Esophagus mucosa (tissue), 1 donor: ENCODE data around the gene CEMP1. TPM values are rescaled to one million over a fixed set of nuclear protein-coding genes. Genes with fewer than 3 reads are reported as not detected.
"Not testable (repeated sequence)": the region's sequence is repeated elsewhere in the genome, so short reads cannot be mapped to it uniquely, and the experiment has no call there.

Experiments used
- ATAC-seq: fragments of 200-7000 bp; cut with Tn5 transposase; one replicate; pipeline ENCODE4 v1.9.1; 2020
- total RNA-seq: library from RNA; stranded (reverse); gene quantifications from one replicate; pipeline ENCODE4 v1.2.4, GENCODE V29; 2023
- donor health status: DM: yes; HTN: yes; CAD: no.

Gene CEMP1, protein sequence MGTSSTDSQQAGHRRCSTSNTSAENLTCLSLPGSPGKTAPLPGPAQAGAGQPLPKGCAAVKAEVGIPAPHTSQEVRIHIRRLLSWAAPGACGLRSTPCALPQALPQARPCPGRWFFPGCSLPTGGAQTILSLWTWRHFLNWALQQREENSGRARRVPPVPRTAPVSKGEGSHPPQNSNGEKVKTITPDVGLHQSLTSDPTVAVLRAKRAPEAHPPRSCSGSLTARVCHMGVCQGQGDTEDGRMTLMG
- total RNA-seq, result not detected

DNA sequence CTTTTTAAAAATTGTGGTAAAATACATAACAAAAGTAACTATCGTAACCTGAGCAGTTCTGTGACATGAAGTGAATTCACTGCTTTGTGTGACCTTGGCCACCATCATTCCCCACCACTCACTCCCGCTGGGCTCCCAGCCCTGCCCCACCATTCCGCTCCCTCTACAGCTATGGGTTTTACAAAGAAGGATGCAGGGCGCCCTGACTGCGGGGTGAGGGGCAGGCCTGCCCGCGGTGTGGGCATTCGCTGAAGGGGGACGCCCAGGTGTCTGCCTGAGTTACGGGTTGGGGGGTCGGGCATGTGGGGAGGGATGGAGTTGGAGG lies at the start of gene CEMP1:
Gene CEMP1, minus strand, starts transcription at position 38 of the 325 bp plus-strand sequence. CDS start 335 bp downstream, outside the sequence.
- peak; percentile 2 for ATAC-seq

- peak; percentile 20 for ATAC-seq
Observed at GRCh38 chr16:2580818-2581217, 49.6 kb upstream of the CEMP1 start.

DNA sequence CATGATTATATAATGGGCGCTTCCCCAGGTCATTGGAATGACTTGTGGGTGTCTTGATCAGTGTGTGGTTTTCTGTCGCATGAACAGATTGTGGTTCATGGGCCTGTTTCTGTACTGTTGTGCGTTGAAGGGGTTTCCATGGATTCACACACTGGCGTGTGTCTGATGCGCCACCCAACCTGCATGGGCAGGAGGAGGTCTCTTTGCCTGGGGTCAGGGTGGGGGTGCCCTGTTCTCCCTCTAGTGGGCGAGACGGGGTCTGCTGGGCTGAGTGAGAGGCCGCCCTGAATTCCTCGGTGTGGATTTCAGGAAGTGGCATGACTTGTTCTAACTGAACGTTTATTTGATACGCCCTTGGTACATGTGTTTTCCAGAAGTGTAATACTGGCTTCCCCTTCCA lies 48.9 kb upstream of the CEMP1 start:
- ATAC-seq, result not testable (repeated sequence)

- not testable (repeated sequence) for ATAC-seq
Observed at GRCh38 chr16:2578905-2579304, 47.7 kb upstream of the CEMP1 start.

- ATAC-seq, result not testable (repeated sequence)
Observed at GRCh38 chr16:2577044-2577443, 45.8 kb upstream of the CEMP1 start.

DNA sequence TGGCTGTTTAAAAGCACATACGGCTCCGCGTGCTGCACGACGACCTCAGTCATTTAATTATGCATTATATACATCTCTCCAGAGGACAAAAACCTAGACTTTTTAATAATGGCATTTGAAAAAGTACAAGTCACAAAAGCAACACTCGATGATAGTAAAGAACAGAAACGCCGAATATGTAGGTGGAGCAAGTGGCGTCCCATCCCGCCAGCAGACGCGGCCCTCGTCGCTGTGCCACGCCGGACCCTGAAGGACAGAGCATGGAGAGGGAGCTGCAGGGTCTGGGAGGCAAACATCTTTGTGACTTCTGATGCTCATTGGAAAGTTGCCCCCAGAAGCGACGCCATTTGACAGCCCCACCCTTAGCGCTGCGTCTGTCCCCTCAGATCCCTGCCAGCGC lies 44.6 kb upstream of the CEMP1 start:
- not testable (repeated sequence) for ATAC-seq

- not testable (repeated sequence) for ATAC-seq
Observed at GRCh38 chr16:2572704-2573103, 41.5 kb upstream of the CEMP1 start.

DNA sequence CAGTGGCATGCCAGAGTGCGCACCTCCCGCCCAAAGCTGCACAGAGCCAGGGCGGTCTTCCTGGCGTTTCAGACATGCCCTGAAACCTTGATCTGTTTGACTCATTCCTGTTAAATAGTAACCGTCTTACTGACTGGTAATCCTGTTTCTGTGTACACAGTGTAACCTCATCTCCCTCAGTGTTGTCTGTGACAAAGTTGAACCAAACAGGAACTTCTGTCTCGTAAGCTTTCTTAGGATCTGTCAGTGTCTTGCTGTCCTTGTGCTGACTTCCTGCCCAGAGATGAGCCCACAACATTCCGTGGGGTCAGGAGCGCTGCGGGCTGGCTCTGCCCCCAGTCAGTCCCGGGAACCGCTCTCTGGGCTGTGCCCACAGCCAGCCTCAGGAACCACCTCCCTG lies 37.4 kb upstream of the CEMP1 start:
- peak; percentile 86 for ATAC-seq

DNA sequence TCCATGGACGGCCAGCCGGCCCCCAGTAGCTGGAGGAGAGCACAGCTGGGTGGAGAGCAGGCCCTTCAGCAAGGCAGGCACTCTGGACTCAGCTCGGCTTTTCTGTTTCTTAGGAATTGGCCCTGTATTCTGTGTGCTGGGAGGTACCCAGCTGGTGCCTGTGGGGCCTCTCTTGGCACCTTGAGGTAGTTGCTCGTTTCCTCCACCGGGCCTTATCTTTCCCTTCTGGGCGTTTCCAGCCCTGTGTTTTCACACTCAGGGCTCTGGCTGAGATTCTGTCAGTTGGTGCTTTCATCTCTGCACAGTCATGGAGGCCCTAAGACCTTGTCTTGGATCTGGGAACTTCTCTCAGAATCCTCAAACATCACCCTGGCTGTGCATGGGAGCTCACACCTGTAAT lies 36.3 kb upstream of the CEMP1 start:
- ATAC-seq, result not testable (repeated sequence)

- ATAC-seq, result peak; percentile 83
Observed at GRCh38 chr16:2560798-2561133, 29.6 kb upstream of the CEMP1 start.

DNA sequence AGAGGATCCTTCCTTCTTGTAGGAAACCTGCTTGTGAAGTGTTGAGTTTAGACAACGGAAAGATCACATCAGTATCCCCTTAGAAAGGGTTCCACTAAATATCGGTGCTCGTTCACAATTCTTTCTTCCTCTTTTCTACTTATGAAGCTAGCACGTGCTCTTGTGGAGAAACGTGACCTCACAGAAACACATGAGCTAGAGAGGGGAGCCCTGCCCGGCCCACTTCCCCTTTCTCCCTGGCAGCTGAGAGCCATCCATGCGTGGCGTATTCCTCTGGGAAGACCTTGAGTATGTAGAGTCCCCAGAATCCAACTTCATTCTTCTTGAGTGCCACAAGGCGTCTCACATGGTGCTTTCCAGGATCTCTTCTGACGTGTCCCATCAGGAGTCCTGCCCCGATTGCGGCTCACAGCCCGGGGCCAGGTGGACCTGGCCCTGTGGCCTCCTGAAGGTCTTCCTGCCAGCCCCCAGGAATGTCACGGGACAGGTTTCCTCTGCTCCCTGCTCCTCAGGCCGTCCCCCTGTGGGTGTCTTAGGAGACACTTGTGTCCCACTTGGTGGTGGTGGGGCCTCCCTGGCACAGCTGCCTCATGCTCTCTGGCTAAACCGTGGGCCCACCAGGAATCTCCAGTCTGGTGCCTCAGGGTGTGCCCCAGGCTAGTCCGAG lies 29.1 kb upstream of the CEMP1 start:
- ATAC-seq, result peak; percentile 14

GRCh38 chr16:2557150-2557549 lies 25.9 kb upstream of the CEMP1 start:
- ATAC-seq, result not testable (repeated sequence)

- not testable (repeated sequence) for ATAC-seq
Observed at GRCh38 chr16:2554709-2555425, 23.7 kb upstream of the CEMP1 start.

DNA sequence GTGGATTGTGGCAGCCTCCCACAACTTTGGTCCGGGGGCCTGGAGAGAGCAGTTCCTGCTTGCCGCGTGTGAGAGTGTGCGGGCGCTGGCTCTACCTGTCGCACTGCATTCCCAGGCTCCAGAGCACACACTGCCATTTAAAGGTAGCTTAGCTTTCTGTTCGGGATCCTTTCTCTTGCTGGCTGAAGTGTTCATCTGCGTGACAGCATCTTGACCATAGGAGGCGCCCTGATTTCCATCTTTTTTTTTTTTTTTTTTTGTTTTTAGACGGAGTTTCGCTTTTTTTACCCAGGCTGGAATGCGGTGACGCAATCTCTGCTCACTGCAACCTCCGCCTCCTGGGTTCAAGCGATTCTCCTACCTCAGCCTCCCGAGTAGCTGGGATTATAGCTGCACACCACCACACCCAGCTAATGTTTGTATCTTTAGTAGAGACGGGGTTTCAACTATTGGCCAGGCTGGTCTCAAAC lies 20.2 kb upstream of the CEMP1 start:
- ATAC-seq, result peak; percentile 31

GRCh38 chr16:2550283-2550878 lies 19.2 kb upstream of the CEMP1 start:
- not testable (repeated sequence) for ATAC-seq

GRCh38 chr16:2543771-2544170 lies 12.6 kb upstream of the CEMP1 start:
- not testable (repeated sequence) for ATAC-seq

DNA sequence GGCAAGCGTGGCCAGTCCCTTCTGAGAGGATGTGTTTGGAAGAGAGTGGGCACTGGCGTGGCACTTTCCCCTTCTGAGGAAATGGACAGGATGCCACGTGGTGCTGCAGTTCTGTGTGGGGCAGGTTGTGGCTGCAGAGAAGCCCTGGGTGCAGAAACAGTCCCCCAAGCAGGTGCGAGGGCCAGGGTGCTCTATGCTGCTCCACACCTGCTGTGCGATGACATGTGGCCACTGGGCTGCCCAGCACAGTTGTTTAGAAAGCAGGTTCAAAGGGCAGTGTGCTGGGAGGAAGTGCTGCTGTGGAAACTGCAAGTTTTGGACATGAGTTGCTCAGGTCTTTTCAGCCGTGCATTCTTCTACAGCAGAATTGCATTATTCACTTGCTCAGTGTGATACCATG lies 10.2 kb upstream of the CEMP1 start:
- ATAC-seq, result not testable (repeated sequence)

DNA sequence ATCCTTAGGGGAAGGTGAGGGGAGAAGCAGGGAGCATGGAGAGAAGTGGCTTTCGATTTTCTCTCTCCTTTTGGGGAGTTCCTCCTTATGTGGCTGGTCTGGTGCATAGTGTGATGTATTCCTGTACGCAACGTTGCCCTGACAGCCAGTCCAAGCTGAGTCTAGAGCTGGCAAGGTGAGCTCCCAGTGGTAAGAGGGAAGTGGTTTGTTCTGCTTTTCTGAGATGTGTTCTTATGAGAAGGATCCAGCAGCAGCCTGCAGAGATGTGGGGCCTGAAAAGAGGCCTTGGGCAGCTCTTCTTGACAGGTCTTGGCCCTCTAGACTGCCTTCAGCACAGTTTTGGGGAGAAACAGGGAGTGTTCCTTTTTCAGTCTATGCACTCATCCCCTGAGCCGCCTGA lies 9.7 kb upstream of the CEMP1 start:
- ATAC-seq, result not testable (repeated sequence)

DNA sequence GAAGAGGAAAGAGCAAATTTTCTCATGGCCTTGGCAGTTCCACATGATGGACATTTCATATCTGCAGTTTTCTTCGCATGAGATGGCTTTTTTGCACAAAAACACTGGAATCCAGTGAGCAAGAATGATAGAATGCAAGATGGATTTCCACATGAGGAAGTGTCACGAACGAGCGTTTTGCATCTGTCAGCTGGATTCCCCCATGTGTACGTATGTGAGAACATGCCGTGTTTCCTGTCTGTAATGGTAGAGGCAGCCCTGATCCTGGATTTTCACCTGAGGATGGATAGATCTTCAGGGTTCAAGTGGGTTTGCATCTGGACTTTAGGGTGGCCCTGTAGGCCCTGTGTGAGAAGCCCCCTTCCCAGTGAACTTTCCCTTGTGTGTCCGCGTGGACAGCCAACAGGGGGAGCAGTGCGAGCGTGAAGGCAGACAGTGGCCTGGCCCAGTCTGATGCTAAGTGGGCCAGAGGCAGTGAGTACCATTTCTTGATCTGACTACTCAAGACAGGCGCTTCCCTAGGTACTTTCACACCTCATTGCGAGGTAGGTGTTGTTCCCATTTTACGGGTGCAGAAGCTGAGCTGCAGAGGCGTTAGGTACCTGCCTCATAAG lies 8.7 kb upstream of the CEMP1 start:
- not testable (repeated sequence) for ATAC-seq

GRCh38 chr16:2539192-2539844 lies 8.1 kb upstream of the CEMP1 start:
- not testable (repeated sequence) for ATAC-seq

DNA sequence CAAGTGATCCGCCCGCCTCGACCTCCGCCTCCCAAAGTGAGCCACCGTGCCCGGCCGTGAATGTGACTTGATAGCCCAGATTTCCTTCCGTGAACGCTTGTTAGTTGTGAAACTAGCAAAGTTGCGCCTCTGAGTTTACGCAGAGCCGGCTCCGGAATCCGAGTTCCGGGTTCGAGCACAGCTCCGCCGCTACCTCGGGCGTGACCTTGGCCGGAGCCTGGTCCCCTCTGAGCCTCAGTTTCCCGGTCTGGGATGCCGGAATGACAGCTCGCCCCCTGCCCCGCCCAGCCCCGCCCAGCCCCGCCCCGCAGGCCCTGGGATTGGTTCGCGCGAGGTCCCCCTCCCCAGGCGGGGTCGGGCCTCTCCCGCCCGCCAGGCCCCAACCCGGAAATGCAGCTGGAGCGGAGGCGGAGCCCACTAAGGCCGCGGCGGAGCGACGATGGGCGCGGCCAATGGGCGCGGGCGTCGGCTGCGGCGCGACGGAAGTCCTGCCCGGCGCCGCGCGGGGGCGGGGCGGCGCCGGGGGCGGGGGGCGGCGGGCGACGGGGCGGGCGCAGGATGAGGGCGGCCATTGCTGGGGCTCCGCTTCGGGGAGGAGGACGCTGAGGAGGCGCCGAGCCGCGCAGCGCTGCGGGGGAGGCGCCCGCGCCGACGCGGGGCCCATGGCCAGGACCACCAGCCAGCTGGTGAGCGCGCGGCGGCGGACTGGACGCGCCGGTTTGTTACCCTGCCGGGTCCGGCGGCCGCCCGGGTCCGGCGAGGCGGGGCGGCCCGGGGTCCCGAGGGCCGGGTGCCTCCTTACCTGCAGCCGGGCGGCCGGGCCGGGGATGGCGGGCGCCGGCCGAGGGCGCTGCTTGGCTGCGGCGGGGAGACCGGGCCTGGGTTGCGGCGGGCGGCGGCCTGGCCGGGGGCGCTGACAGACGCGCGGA lies 6.5 kb upstream of the CEMP1 start, which contains the start of gene PDPK1:
Gene PDPK1, plus strand, starts transcription at position 571 of the 929 bp plus-strand sequence. Its CDS starts 92 bp downstream, at position 663.
- ATAC-seq, result peak; percentile 88
